Measurements from ENCODE around the gene SDK1.

Gene SDK1

GRCh38 chr7:4272141-4272540, 971.1 kb downstream of the SDK1 start:
- no peak overlapping the region for H3K4me3 ChIP-seq (ENCODE audit: insufficient read depth in 1 of 2, low read depth in 1 of 2, low read length in 2 of 2)
- H3K4me2 ChIP-seq (ENCODE audit: low read length, poor library complexity, severe bottlenecking), result no peak overlapping the region
- H3K27me3 ChIP-seq (ENCODE audit: control insufficient read depth in 1 of 2, insufficient read depth in 1 of 2, low read length in 2 of 2), result no peaks in the 10 kb centered on the region
- peaks cover 15% of the 10 kb centered on the region for H3K9me3 ChIP-seq (ENCODE audit: control insufficient read depth, low read length)
- H3K14ac ChIP-seq (ENCODE audit: low read length in 2 of 2), result no peak overlapping the region
- H4K8ac ChIP-seq (ENCODE audit: low read length), result no peak overlapping the region
- peaks cover 4% of the 10 kb centered on the region for H3K4me1 ChIP-seq (ENCODE audit: control insufficient read depth, insufficient read depth, low read depth, low read length)
- no peak overlapping the region for H2AFZ ChIP-seq (ENCODE audit: low read depth, low read length)
- no peak overlapping the region for H2BK12ac ChIP-seq (ENCODE audit: low read length in 2 of 2)
- H3K4ac ChIP-seq (ENCODE audit: low read depth in 1 of 2, low read length in 2 of 2), result no peak overlapping the region
- H3K23ac ChIP-seq (ENCODE audit: low read length in 2 of 2), result no peak overlapping the region
- no peak overlapping the region for H2BK120ac ChIP-seq (ENCODE audit: low read depth, low read length)
- no peak for DNase-seq
- H2BK5ac ChIP-seq (ENCODE audit: low read depth, low read length, poor library complexity, severe bottlenecking), result no peak overlapping the region
- no peak overlapping the region for H3K27ac ChIP-seq (ENCODE audit: low read length, poor library complexity, severe bottlenecking)
- no peak overlapping the region for H2AK5ac ChIP-seq (ENCODE audit: low read length, severe bottlenecking)
- no peaks in the 10 kb centered on the region for H3K79me1 ChIP-seq (replicated peaks; ENCODE audit: low read length, poor library complexity, severe bottlenecking)
- H3K9ac ChIP-seq (ENCODE audit: low read length), result no peak overlapping the region
- H3K36me3 ChIP-seq (ENCODE audit: control insufficient read depth in 1 of 2, insufficient read depth in 2 of 2, low read depth in 1 of 2, low read length in 2 of 2), result peaks cover 0 to 10% of the 10 kb centered on the region in 2 experiments
- H4K91ac ChIP-seq (ENCODE audit: low read length), result no peak overlapping the region
- 88% methylated on average over 16 of the region's 16 CpGs for WGBS
- H2BK15ac ChIP-seq (ENCODE audit: low read depth, poor library complexity, severe bottlenecking), result no peak overlapping the region
- no peak overlapping the region for H3K18ac ChIP-seq (ENCODE audit: low read depth in 1 of 2, low read length in 2 of 2)

- Histone ChIP-seq H2BK15ac (ENCODE audit: low read depth, poor library complexity, severe bottlenecking) (no peak overlapping the region), H3K18ac (ENCODE audit: low read depth in 1 of 2, low read length in 2 of 2) (no peak overlapping the region), H3K36me3 (ENCODE audit: control insufficient read depth in 1 of 2, insufficient read depth in 2 of 2, low read depth in 1 of 2, low read length in 2 of 2) (peaks cover 0 to 7% of the 10 kb centered on the region in 2 experiments), H3K14ac (ENCODE audit: low read length in 2 of 2) (no peak overlapping the region), H4K91ac (ENCODE audit: low read length) (no peak overlapping the region), H3K9ac (ENCODE audit: low read length) (no peak overlapping the region), H3K4me3 (ENCODE audit: insufficient read depth in 1 of 2, low read depth in 1 of 2, low read length in 2 of 2) (no peak overlapping the region), H3K4ac (ENCODE audit: low read depth in 1 of 2, low read length in 2 of 2) (no peak overlapping the region), H3K27ac (ENCODE audit: low read length, poor library complexity, severe bottlenecking) (no peak overlapping the region), H4K8ac (ENCODE audit: low read length) (no peak overlapping the region), H3K4me1 (ENCODE audit: control insufficient read depth, insufficient read depth, low read depth, low read length) (no peaks in the 10 kb centered on the region), H3K9me3 (ENCODE audit: control insufficient read depth, low read length) (peaks cover 19% of the 10 kb centered on the region), H2BK12ac (ENCODE audit: low read length in 2 of 2) (no peak overlapping the region), H2AK5ac (ENCODE audit: low read length, severe bottlenecking) (no peak overlapping the region), H3K79me1 (replicated peaks; ENCODE audit: low read length, poor library complexity, severe bottlenecking) (no peaks in the 10 kb centered on the region), H3K4me2 (ENCODE audit: low read length, poor library complexity, severe bottlenecking) (no peak overlapping the region), H2AFZ (ENCODE audit: low read depth, low read length) (peak overlapping the region; percentile 43), H2BK5ac (ENCODE audit: low read depth, low read length, poor library complexity, severe bottlenecking) (no peak overlapping the region), H3K23ac (ENCODE audit: low read length in 2 of 2) (no peak overlapping the region), H3K27me3 (ENCODE audit: control insufficient read depth in 1 of 2, insufficient read depth in 1 of 2, low read length in 2 of 2) (no peaks in the 10 kb centered on the region), H2BK120ac (ENCODE audit: low read depth, low read length) (no peak overlapping the region)
- 68% methylated on average over 9 of the region's 9 CpGs for WGBS
- no peak for DNase-seq
Observed at GRCh38 chr7:4273566-4274230, 972.6 kb downstream of the SDK1 start.

- Histone ChIP-seq H3K4ac (ENCODE audit: low read depth in 1 of 2, low read length in 2 of 2) (no peak overlapping the region), H3K14ac (ENCODE audit: low read length in 2 of 2) (no peak overlapping the region), H3K4me3 (ENCODE audit: insufficient read depth in 1 of 2, low read depth in 1 of 2, low read length in 2 of 2) (no peak overlapping the region), H2BK5ac (ENCODE audit: low read depth, low read length, poor library complexity, severe bottlenecking) (no peak overlapping the region), H2BK15ac (ENCODE audit: low read depth, poor library complexity, severe bottlenecking) (no peak overlapping the region), H3K23ac (ENCODE audit: low read length in 2 of 2) (no peak overlapping the region), H3K36me3 (ENCODE audit: control insufficient read depth in 1 of 2, insufficient read depth in 2 of 2, low read depth in 1 of 2, low read length in 2 of 2) (peaks cover 0 to 3% of the 10 kb centered on the region in 2 experiments), H2BK12ac (ENCODE audit: low read length in 2 of 2) (no peak overlapping the region), H3K4me1 (ENCODE audit: control insufficient read depth, insufficient read depth, low read depth, low read length) (no peaks in the 10 kb centered on the region), H4K8ac (ENCODE audit: low read length) (no peak overlapping the region), H3K18ac (ENCODE audit: low read depth in 1 of 2, low read length in 2 of 2) (no peak overlapping the region), H3K9me3 (ENCODE audit: control insufficient read depth, low read length) (peaks cover 19% of the 10 kb centered on the region), H2AFZ (ENCODE audit: low read depth, low read length) (no peak overlapping the region), H4K91ac (ENCODE audit: low read length) (no peak overlapping the region), H2AK5ac (ENCODE audit: low read length, severe bottlenecking) (no peak overlapping the region), H3K27me3 (ENCODE audit: control insufficient read depth in 1 of 2, insufficient read depth in 1 of 2, low read length in 2 of 2) (no peaks in the 10 kb centered on the region), H3K4me2 (ENCODE audit: low read length, poor library complexity, severe bottlenecking) (no peak overlapping the region), H3K79me1 (replicated peaks; ENCODE audit: low read length, poor library complexity, severe bottlenecking) (no peaks in the 10 kb centered on the region), H3K27ac (ENCODE audit: low read length, poor library complexity, severe bottlenecking) (no peak overlapping the region), H3K9ac (ENCODE audit: low read length) (no peak overlapping the region), H2BK120ac (ENCODE audit: low read depth, low read length) (no peak overlapping the region)
- WGBS, result 79% methylated on average over 3 of the region's 3 CpGs
- DNase-seq, result no peak
Observed at GRCh38 chr7:4274286-4274685, 973.2 kb downstream of the SDK1 start.

- Histone ChIP-seq H3K14ac (ENCODE audit: low read length in 2 of 2) (no peak overlapping the region), H3K27ac (ENCODE audit: low read length, poor library complexity, severe bottlenecking) (no peak overlapping the region), H2AK5ac (ENCODE audit: low read length, severe bottlenecking) (no peak overlapping the region), H2BK120ac (ENCODE audit: low read depth, low read length) (no peak overlapping the region), H3K9me3 (ENCODE audit: control insufficient read depth, low read length) (peaks cover 11% of the 10 kb centered on the region), H3K4me3 (ENCODE audit: insufficient read depth in 1 of 2, low read depth in 1 of 2, low read length in 2 of 2) (no peak overlapping the region), H3K27me3 (ENCODE audit: control insufficient read depth in 1 of 2, insufficient read depth in 1 of 2, low read length in 2 of 2) (no peaks in the 10 kb centered on the region), H2BK12ac (ENCODE audit: low read length in 2 of 2) (no peak overlapping the region), H2BK5ac (ENCODE audit: low read depth, low read length, poor library complexity, severe bottlenecking) (no peak overlapping the region), H4K8ac (ENCODE audit: low read length) (no peak overlapping the region), H3K36me3 (ENCODE audit: control insufficient read depth in 1 of 2, insufficient read depth in 2 of 2, low read depth in 1 of 2, low read length in 2 of 2) (no peaks in the 10 kb centered on the region), H4K91ac (ENCODE audit: low read length) (no peak overlapping the region), H2BK15ac (ENCODE audit: low read depth, poor library complexity, severe bottlenecking) (no peak overlapping the region), H3K23ac (ENCODE audit: low read length in 2 of 2) (no peak overlapping the region), H3K79me1 (replicated peaks; ENCODE audit: low read length, poor library complexity, severe bottlenecking) (no peaks in the 10 kb centered on the region), H3K4me1 (ENCODE audit: control insufficient read depth, insufficient read depth, low read depth, low read length) (peaks cover 2% of the 10 kb centered on the region), H3K4me2 (ENCODE audit: low read length, poor library complexity, severe bottlenecking) (no peak overlapping the region), H3K9ac (ENCODE audit: low read length) (no peak overlapping the region), H3K4ac (ENCODE audit: low read depth in 1 of 2, low read length in 2 of 2) (no peak overlapping the region), H2AFZ (ENCODE audit: low read depth, low read length) (no peak overlapping the region), H3K18ac (ENCODE audit: low read depth in 1 of 2, low read length in 2 of 2) (no peak overlapping the region)
- no peak for DNase-seq
- 53% methylated on average over 4 of the region's 4 CpGs for WGBS
Observed at GRCh38 chr7:4277936-4278335, 976.9 kb downstream of the SDK1 start.

All from mesenchymal stem cell (in vitro differentiated cells and primary cell).